MV-4-11 (cell line): ENCODE measurements around the gene PARD3.

Source experiments
- DNase-seq: peaks from one replicate; lab custom pipeline; 2025; lab: John Stamatoyannopoulos, UW

PARD3 gene

GRCh38 chr10:34207343-34207742 is 607.8 kb downstream of the PARD3 start:
- DNase-seq: no peak

GRCh38 chr10:34206935-34207268 is 608.2 kb downstream of the PARD3 start:
- no peak for DNase-seq

- no peak for DNase-seq
These were observed 608.8 kb downstream of the PARD3 start for GRCh38 chr10:34206078-34206934.

GRCh38 chr10:34205452-34205851 is 609.6 kb downstream of the PARD3 start:
- DNase-seq: peak; percentile 85

GRCh38 chr10:34203966-34204630 is 611.0 kb downstream of the PARD3 start:
- DNase-seq: no peak

GRCh38 chr10:34200355-34200901 is 614.7 kb downstream of the PARD3 start:
- peak; percentile 21 for DNase-seq

GRCh38 chr10:34198953-34199352 is 616.1 kb downstream of the PARD3 start:
- no peak for DNase-seq

- DNase-seq: no peak
These were observed 619.0 kb downstream of the PARD3 start for GRCh38 chr10:34196058-34196433.

GRCh38 chr10:34195364-34196057 is 619.6 kb downstream of the PARD3 start:
- no peak for DNase-seq

- no peak for DNase-seq
These were observed 621.0 kb downstream of the PARD3 start for GRCh38 chr10:34193931-34194626.

GRCh38 chr10:34192646-34193045 is 622.5 kb downstream of the PARD3 start:
- DNase-seq: no peak

GRCh38 chr10:34191406-34191805 is 623.7 kb downstream of the PARD3 start:
- no peak for DNase-seq

- no peak for DNase-seq
These were observed 624.5 kb downstream of the PARD3 start for GRCh38 chr10:34190580-34190979.

- no peak for DNase-seq
These were observed 625.3 kb downstream of the PARD3 start for GRCh38 chr10:34189830-34190229.

GRCh38 chr10:34188221-34188620 is 626.9 kb downstream of the PARD3 start:
- no peak for DNase-seq

GRCh38 chr10:34187201-34187600 is 627.9 kb downstream of the PARD3 start:
- no peak for DNase-seq

- DNase-seq: no peak
These were observed 628.4 kb downstream of the PARD3 start for GRCh38 chr10:34186745-34187144.

GRCh38 chr10:34185998-34186397 is 629.1 kb downstream of the PARD3 start:
- DNase-seq: no peak

GRCh38 chr10:34184939-34185386 is 630.1 kb downstream of the PARD3 start:
- no peak for DNase-seq

- no peak for DNase-seq
These were observed 630.7 kb downstream of the PARD3 start for GRCh38 chr10:34184397-34184796.

- DNase-seq: no peak
These were observed 631.9 kb downstream of the PARD3 start for GRCh38 chr10:34183016-34183796.
